Fibroblast of villous mesenchyme (primary cell): ENCODE data around the gene PAPPA2. TPM values are rescaled to one million over a fixed set of nuclear protein-coding genes. Genes with fewer than 3 reads are reported as not detected.

Experiments used
- DNase-seq: peaks from one replicate; pipeline ENCODE4 v3.0.0-alpha.2; 2010; ENCODE audit warnings: low read depth
- H3K4me3 ChIP-seq: 2 replicates; pipeline ENCODE4 v1.5.1; 2011; ENCODE audit warnings: low read depth, mild to moderate bottlenecking, low read length
- total RNA-seq: library from RNA; depleted of rRNA; stranded (reverse); fragments of >200 nt; gene quantifications from 2 replicates; pipeline ENCODE4 v1.2.3, GENCODE V29; 2012
- TF ChIP-seq, protein P1 (sequence below): IDR thresholded peaks from 2 replicates; pipeline ENCODE4 v1.5.1; 2012; ENCODE audit warnings: low read depth, mild to moderate bottlenecking, low read length; ENCODE audit not compliant: insufficient read depth

PAPPA2 gene
- total RNA-seq, 1 donor: 1.3 TPM

- DNase-seq: no peak
- TF ChIP-seq, protein P1, sequence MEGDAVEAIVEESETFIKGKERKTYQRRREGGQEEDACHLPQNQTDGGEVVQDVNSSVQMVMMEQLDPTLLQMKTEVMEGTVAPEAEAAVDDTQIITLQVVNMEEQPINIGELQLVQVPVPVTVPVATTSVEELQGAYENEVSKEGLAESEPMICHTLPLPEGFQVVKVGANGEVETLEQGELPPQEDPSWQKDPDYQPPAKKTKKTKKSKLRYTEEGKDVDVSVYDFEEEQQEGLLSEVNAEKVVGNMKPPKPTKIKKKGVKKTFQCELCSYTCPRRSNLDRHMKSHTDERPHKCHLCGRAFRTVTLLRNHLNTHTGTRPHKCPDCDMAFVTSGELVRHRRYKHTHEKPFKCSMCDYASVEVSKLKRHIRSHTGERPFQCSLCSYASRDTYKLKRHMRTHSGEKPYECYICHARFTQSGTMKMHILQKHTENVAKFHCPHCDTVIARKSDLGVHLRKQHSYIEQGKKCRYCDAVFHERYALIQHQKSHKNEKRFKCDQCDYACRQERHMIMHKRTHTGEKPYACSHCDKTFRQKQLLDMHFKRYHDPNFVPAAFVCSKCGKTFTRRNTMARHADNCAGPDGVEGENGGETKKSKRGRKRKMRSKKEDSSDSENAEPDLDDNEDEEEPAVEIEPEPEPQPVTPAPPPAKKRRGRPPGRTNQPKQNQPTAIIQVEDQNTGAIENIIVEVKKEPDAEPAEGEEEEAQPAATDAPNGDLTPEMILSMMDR: no peak
- no peak overlapping the region for H3K4me3 ChIP-seq
Measured at GRCh38 chr1:176791906-176792305, 328.9 kb downstream of the PAPPA2 start.

DNA sequence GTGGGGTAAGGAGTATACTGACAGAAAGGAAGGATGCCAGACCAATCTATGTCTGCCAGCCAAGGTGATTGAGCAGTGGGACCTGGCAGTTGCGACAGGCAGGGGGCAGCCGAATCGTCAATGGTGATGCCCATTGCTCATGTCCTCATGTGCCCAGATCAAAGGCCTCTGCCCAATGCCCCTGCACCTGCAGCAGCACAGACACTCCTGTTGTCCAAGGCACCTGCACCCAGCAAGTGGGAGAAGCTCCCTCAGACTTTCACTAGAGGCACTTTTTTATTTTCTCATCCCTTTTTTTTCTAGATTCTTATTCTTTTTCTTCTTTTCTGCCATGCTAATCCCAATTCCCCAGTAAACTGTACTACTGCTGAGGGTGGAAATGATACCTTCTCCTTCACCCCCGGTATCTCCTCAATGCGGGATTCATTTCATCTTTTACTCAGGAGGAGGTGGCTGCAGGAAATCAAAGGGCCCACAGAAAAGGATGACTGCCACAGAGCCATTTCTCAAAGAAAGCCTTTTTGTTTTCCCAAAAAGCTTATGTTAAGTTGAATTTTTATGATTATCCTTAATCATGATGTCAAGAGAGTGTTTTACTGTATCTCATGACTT, 332.0 kb downstream of the PAPPA2 start:
- TF ChIP-seq, protein P1: no peak
- H3K4me3 ChIP-seq: no peak overlapping the region
- DNase-seq: no peak

- H3K4me3 ChIP-seq: no peak overlapping the region
- no peak for DNase-seq
- TF ChIP-seq, protein P1: no peak
Measured at GRCh38 chr1:176795929-176796328, 333.0 kb downstream of the PAPPA2 start.

- TF ChIP-seq, protein P1: no peak
- no peak for DNase-seq
- no peak overlapping the region for H3K4me3 ChIP-seq
Measured at GRCh38 chr1:176796583-176796982, 333.6 kb downstream of the PAPPA2 start.

- DNase-seq: no peak
- TF ChIP-seq, protein P1: no peak
- no peak overlapping the region for H3K4me3 ChIP-seq
Measured at GRCh38 chr1:176799327-176799726, 336.4 kb downstream of the PAPPA2 start.

DNA sequence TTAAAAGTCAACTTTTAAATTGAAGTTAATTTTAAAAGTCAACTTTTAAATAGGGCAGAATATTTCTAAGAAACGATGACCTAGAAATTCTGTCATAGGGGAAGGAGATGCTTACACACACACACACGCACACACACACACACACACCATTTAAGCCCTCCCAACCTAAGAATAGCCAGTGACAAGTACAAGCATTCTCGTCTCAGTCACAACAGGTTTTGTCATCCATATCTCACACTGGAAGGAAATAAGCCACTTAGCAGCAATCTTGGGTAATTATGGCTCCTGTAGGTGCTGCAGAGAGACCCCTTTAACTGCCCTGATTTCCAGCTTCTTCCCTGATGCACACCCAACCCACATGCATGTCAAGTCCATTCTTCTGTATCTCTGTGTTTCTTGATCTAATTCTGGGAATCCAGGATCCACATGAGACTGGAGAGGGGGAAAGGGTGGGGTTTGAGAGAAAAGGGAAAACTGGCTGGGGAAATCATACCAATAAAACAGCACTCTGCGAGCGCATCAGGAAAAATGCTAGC, 338.1 kb downstream of the PAPPA2 start:
- TF ChIP-seq, protein P1: no peak
- DNase-seq: no peak
- H3K4me3 ChIP-seq: no peak overlapping the region

DNA sequence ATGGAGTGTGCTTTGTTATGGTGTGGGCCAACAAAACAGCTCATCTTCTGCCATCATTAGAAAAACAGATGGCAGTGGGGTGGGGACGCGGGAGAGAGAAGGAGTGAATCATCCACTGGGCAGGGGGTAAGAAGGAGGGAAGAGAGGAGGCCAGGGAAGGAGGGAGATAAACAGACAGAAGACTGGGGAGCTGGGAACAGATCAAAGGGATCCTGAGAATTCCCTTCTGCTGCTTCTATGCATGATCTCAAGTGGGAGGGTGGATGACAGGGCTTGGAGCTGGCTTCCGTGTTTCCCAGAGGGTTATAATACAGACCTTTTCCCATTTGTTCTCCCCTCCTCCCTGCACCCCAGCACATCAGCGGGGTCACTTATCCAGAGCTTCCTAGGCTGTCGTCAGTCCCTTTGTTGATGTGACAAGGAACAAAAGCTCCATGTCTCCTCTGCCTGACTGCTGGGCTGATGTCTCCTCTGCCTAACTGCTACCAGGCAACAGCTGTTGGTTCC, 338.6 kb downstream of the PAPPA2 start:
- TF ChIP-seq, protein P1: no peak
- DNase-seq: no peak
- no peak overlapping the region for H3K4me3 ChIP-seq
